T1000 (cell line): ENCODE measurements around the gene DGKA.
"Not testable (repeated sequence)": the region's sequence is repeated elsewhere in the genome, so short reads cannot be mapped to it uniquely, and the experiment has no call there.

Source experiments
- DNase-seq: peaks from one replicate; lab custom pipeline; 2025; ENCODE audit warnings: mixed read lengths; lab: John Stamatoyannopoulos, UW

The DGKA gene

DNA sequence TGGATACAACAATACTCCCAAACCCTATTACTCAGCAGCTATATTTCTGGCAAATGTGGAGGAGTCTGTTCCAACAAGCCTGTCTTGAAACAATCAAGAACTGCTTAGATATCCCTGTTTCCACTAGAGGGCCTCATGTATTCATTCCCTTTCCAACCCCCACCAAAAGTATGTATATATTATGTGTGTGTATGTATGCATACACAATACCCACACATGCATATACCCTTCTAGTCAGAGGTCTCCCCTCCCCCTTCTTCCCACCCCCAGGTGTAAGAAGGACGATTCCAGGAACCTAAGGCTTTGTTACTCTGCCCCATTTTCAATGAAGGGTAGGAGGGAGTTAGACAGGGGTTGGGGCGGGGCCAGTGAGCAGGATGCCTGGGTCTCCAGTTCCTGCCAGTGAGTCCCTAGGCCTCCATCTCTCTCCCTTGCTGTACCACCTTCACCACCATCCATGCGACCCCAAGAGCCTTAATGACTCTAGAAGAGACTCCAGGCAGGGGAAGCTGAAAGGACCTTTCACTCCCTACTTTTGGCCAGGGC is at the start of gene DGKA:
TSS of gene DGKA (plus strand) at position 392 of the 546 bp plus-strand sequence. CDS start 5,342 bp downstream, outside the sequence.
- DNase-seq = no peak

DNA sequence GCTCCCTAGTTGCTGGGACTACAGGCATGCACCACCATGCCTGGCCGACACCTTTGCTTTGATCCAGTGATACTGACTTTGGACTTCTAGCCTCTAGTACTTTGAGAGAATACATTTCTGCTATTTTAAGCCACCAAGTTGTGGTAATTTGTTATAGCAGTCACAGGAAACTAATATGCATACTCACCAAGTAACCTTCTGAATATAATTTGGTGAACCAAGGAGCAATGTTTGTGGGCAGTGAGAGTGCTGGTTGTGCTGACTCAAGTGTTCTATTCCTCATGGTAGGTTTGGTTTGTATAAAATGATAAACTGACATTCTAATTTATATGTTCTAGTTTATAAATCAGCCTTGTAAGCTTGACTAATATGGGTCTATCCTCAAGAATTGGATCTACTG is 45.8 kb upstream of the DGKA start:
- DNase-seq = no peak

DNA sequence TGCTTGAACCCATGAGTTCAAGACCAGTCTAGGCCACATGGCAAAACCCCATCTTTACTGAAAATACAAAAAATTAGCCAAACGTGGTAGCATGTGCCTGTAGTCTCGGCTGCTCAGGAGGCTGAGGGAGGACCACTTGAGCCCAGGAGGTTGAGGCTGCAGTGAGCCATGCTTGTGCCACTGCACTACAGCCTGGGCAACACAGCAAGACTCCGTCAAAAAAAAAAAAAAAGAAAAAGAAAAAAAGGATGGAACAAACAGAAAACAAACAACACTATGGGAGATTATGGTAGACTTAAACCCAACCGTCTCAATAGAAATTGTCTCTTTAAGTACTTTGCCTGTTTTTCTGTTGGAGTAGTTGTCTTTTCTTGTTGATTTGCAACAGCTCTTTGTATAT is 39.7 kb upstream of the DGKA start:
- no peak for DNase-seq

DNA sequence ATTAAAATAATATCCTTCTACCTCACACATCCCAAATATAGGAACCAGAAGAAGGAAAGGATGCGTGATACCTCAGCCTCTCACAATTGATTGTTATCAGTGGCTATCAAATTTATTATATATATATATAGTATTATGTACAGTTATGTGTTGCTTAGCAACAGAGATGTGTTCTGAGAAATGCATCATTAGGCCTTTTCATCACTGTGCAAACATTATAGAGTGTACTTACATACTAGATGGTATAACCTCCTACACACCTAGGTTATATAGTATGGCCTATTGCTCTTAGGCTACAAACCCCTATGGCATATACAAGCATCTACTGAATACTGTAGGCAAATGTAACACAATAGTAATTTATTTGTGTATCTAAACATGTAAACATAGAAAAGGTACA is 37.2 kb upstream of the DGKA start:
- no peak for DNase-seq

DNA sequence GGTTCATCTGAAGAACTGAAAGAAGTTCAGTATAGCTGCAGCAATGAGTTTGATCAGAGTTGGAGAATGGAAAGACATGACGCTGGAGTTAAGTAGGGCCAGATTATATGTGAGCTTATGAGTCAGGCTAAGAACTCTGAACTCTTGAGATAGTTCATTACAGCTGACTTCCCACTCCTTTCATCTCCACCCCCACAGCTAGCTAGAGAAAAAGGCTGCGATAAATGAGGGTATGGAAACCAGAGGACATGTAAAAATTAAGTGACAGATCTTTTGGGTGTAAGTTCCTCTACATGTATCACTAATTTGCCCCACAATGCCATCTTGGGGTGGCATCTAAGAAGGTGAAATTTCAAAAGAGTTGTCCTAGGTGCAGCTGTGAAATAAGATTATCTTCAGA is 31.9 kb upstream of the DGKA start:
- no peak for DNase-seq

DNA sequence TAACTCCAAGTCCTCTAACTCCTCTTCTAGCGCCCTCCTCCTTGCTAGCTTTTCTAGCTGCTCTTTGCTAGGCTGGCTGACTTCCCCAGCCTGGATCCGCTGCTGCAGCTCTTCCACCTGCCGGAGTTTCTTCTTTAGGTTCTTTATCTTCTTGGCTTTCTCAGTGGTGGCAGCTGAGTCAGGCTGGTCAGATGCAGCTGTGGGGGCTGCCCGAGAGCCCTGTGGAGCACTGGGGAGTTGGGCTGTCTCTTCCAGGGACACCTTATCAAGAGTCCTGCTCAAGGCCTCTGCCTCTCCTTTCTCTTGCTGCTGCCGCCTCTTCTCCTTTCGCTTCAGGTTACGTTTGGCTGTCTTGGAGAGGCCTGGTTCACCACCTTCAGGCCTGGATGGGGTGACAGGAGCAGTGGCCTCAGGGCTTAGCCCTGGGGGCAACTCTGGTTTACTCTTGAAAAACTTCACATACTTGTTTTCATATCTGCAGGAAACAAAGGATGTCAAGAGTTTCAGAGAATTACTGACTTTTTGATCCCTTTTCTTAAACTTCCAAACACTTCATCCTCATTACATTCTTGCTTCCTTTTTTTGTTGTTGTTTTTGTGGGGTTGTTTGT is 29.0 kb upstream of the DGKA start:
- DNase-seq = no peak

DNA sequence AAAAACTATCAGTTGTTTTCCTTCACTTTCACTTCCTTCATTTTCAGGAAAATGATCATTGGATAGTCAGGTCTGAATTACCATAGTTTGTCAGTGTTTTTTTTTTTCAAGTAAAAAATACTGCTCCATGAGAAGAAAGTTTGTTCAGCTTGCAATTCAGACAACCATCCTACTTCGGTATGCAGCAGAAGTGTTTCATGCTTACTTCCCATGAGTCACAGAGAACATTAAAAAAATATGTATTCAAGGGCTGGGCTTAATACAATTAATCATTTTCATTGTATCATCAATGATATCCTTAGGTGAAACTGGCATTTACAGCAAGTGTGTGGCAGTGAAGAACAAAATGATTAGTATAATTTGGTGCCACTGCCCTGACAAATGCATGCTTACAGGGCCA is 24.9 kb upstream of the DGKA start:
- no peak for DNase-seq

DNA sequence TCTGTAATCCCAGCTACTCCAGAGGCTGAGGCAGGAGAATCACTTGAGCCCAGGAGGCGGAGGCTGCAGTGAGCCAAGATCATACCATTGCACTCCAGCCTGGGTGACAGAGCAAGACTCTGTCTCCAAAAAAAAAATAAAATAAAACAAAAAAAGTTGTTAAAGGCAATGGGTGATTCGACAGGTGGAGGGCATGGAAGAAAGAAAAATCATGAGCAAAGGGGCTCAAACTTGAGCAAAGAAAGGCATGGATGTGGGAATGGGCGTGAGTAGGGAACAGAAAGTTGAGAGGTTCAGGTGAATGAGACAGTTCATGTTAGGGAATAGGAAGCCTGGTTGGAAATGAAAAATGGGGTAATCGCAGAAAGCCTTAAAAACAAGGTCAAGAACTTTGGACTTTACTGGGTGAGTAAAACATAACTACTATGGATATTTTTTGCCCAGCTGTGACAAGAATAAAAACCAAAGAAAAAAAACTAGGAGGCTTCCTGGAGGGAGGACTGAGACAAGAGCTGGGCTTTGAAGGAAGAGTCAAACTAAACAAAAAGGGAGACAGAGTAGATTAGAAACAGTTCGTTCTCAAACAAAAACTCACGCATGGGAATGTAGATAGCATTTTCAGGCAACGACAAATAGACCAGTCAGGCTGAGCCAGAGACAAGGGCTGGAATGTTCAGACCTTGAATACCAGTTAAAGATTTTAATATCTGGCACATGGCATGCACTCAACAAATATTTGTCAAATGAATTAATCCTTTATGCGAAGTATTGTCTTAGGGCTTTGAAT is 22.0 kb upstream of the DGKA start:
- no peak for DNase-seq

DNA sequence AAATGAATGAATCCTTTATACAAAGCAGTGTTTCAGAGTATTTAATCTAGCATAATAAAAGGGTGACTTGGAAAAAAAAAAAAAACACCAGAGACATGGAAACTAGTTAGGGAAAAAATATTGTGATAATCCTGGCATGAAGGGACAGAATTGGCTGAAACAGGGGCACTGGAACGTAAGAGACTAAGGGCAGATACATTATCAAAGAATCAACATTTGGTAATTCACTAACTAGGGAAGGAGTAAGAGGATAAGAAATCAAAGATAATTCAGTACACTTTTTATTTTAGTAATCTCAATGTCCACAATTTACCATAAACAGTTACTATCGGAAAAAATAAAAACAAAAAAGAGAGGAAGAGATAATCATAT is 21.5 kb upstream of the DGKA start:
- no peak for DNase-seq

DNA sequence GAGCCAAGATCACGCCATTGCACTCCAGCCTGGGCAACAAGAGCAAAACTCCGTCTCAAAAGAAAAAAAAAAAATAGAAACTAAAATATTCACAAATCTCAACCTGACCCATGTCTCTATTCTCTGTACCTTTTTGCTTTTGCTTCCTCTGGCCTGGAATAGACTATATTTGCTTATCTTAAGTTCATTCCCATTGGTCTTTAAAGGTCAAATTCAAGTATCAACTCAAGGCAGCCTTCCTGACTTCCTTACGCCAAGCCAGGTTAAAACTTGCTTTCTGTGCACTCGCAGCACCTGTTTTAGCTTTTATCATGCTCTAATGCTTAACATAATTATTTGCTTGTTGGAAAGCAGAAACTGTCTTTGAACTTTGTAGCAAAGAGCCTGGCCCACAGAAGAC is 18.1 kb upstream of the DGKA start:
- no peak for DNase-seq

DNA sequence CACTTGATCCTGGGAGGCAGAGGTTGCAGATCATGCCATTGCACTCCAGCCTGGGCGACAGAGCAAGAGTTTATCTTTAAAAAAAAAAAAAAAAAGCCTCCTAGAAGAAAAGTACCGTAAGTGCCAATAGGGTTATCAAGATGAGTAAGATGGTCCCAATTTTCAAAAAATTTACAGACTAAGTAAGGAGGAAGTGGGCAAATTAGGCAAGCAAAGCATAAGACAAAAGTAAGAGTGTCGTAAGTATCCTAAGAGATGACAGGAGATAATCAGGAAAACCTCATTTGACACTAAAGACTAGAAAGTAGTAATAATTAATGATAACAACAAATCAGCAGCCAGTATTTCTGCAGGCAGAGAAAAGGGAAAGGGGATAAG is 15.5 kb upstream of the DGKA start:
- no peak for DNase-seq

DNA sequence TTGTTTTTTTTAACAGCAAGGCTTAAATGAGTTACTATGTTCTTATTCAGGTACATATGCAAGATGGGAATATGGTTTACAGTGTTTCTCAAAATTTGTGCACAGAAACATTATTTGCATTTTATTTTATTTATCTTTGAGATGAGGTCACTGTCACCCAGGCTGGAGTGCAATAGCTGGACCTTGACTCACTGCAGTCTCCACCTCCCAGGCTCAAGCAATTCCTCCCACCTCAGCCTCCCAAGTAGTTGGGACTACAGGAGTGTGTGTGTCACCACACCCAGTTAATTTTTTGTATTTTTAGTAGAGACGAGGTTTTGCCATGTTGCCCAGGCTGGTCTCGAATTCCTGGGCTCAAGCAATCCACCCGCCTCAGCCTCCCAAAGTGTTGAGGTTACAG is 11.9 kb upstream of the DGKA start:
- DNase-seq = peak; percentile 18

DNA sequence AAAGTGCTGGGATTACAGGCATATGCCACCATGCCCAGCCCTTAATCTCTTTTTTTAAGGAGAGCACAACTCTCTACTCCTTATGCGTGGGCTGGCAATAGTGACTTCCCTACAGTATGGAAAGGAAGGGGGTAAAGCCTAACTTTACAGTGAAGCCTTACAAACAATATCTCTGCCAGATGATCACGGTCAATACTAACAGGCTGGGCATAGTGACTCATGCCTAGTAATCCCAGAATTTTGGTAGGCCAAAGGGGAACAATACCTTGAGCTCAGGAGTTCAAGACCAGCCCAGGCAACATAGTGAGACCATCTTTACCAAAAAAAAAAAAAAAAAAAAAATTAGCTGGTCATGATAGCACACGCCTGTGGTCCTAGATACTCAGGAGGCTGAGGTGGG is 8.8 kb upstream of the DGKA start:
- DNase-seq = no peak

DNA sequence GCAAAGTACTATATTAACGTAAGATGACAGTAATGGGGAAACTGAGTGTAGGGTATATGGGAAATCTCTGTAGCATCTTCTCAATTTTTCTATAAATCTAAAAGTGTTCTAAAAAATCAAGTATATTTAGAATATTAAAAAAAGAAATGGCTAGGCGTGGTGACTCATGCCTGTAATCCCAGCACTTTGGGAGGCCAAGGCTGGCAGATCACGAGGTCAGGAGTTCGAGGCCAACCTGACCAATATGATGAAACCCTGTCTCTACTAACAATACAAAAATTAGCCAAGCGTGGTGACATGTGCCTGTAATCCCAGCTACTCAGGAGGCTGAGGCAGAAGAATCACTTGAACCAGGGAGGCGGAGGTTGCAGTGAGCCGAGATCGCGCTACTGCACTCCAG is 7.3 kb upstream of the DGKA start:
- DNase-seq = not testable (repeated sequence)

DNA sequence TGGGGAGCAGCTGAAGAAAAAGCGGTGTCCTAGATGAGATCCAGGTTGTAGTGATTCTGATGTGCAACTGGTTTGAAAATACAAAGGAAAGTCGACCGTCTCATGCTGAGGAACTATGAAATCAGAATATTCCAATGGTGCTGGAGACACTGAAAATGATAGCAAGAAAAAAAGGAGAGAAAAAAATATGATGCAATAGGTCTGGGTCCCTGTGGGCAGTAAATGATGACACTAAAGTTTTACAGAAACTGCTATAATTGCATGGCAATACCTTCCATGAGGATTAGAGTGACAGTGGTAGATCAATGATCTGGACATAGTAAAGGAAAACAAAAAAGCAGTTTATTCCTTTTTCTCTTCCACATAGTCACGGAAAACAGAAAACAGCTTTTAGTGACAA is 5.6 kb upstream of the DGKA start:
- no peak for DNase-seq

DNA sequence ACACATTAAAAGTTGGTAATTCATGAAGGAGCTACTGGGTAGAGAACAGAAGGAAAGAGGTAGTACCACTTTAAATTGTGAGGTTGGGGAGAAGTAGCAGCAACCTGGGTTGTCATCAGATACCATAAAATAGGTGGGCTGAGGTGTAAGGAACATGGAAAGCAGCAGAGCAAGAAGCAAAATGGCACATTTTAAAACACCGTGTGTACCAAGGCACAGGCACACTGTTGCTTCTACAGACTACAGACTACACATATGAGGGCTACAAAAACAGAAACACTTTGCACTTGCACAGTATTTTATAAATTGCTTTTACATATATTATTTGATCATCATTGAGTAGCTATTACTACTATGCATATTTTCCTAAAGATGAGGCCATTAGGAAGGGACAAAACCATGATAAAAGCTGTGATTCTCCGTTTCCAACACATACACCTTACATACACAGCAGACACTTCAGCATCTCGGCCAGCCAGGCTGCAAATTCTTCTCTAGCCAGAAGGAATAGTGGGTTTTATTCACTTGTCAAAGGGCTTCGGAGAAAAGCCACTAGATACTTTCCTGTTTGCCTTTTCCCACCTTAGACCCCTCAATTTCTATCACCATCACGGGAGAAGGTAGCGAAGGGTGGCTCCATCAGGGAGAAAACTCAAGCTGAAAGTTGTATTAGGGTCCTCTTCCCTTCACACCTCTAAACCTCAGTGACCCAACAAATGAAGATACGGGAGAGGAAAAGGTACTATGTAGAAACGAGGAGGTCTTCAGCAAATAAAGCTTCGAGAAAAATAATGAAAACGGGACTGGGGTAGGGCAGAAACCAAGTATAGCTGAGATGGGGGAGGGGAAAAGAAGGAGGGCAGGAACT is 4.9 kb upstream of the DGKA start:
- DNase-seq = no peak

DNA sequence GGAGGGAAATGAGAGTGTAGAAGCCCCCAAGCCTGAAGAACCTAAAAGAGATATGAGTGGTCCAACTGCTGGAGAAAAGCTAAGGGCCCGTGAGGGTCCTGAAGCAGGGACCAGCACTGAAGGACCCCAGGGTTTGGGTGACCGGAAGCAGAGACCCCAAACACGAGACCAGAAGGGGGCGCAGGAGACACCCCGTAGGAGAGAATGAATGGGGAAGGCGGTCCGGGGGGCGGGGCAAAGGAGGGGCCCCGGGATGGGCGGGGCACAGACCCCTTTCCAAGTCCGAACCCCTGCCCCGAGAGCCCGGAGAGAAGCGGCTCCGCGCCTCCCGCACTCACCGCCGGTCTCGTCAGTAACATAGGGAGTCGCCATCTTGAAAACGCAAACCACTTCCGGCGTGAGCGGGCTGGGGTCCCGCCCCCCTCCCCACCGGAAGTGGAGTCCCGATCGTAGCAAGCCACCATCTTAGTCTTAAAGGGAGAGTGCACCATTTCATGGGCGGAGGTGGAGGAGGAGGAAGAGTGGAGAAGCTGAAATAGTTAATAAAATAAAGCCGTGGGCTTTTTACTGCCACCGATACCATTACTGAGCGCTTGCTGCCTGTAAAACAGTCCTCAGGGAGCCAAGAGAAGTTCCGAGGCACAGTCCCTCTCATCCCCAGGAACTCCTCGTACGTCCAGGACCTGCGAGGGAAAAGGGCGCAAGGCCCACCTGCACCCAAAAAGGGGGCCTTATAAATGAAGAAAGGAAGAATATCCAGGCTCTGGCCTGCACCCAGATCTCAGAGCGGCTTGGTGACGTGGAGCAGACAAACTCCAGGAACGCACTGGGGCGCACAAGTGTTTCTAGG is 4.0 kb upstream of the DGKA start:
- DNase-seq = peak; percentile 86

DNA sequence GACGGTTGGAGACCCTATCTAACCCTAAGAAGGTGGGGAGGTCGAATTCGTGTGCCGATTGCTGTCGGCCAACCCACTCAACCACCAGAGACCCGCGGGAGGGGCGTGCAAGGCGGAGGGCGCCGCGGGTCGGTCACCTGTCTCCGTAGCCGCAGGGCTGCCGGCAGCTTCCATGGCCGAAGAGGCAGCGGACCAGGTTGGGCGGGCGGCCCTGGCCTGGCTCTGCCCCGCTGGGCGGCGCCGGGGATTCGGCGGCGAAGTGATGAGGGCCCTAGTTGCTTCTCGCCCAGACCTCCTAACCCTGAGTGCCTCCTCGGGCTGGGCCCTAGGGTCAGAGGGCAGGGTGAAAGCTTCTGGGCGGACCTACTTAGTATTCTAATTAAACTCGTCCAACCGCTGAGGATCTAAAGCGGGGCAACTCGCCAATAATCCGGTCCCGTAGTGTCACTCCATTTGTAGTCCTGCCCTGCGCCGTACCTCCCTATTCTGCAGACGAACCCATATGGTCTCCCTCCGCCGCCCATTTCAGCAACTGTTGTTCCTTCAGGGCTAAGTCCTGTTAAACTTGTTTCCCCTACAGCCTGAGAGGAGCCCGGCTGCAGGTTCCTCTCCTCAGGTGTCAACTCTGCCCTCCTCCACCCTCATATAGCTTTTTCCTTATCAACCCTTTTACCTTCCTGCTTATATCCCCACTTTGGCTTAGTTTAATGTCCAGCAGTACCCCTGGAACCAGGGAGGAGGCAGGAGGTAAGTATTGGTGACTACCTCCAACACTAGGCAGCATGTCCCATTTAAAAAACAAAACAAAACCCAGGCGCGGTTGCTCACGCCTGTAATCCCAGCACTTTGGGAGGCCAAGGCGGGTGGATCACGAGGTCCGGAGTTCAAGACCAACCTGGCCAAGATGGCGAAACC is 3.1 kb upstream of the DGKA start, which contains the start of gene PYM1:
TSS of gene PYM1 (minus strand) at position 307 of the 915 bp plus-strand sequence. CDS start at position 174, 133 bp downstream.
- peak; percentile 60 for DNase-seq

DNA sequence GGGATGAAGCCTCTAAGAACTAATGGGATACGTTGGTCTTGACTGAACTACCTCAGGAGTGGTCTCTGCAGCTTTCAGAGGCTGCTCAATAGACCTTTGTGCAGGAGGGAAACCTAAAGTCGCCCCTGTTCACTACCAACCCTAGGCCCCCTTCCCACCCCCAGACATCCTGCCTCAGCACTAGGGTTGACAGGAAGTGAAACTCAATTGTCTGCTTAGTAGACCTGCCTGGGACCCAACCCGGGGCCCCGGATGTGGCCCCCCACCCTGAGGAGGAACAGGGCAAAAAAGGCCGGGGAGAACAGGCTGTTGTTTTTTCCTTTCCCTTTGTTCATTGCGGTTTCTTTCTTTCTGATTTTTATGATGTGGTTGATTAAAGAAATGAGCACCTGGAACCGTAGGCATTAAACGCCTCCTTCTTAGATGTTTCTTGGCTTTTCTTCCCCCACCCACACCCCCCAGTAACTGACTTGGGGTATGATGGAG is 1.6 kb upstream of the DGKA start:
- DNase-seq = no peak

DNA sequence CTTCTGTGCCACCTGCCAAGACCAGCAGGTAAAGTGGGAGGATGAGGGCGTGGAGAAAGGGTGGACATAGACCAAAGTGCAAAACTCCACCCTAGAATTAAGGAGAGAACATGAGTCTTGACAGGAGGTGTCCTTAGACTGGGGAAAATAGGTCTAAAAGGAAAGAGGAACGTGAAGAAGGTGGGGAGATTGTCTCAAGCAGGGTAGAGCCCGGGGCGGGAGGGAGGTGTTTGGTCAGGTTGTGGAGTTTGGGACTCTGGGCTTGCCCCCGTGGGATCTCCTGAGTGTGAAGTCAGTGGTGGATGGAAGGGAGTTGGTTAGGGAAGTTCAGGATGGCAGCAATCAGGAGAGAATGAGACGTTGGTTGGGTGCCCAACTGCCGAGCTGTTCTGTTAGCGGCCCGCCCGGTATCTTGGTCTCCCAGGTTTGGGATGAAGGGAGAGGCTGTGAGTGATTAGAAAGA is 386 bp downstream of the DGKA start:
- no peak for DNase-seq
